ENCODE results near the gene TUBGCP5.
A peak's percentile ranks its signal among the peaks of the same experiment; 100 is the strongest.
"Not testable (repeated sequence)": the region's sequence is repeated elsewhere in the genome, so short reads cannot be mapped to it uniquely, and the experiment has no call there.

Gene TUBGCP5

DNA sequence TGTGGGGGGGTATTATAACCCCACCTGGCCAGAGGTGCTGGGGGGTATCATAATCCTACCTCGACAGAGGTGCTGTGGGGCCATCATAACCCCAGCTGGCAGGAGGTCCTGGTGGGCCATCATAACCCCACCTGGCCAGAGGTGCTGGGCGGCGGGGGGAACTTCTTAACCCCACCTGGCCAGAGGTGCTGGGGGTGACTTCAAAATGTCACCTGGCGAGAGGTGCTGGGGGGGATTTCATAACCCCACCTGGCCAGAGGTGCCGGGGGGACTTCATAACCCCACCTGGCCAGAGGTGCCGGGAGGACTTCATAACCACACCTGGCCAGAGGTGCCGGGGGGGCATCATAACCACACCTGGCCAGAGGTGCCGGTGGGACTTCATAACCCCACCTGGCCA is 2.4 kb upstream of the TUBGCP5 start:
- not testable (repeated sequence) for DNase-seq (ENCODE audit: low read depth in 2 of 2)

DNA sequence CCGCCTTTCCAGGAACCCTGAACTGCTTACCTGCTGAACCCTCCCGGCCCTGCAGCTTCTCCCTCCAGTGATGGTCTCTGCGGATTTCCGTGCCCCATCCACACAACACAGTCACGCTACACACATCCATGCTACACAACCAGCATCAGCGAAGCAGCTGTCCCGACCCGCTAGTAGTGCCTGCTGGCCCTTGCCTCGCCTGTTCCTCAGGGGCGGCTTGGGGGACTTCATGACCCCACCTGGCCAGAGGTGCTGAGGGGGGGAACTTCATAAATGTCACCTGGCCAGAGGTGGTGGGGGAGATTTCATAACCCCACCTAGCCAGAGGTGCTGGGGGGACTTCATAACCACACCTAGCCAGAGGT is 530 bp upstream of the TUBGCP5 start:
- DNase-seq (ENCODE audit: low read depth in 2 of 2), result no peak

- no peak for DNase-seq (ENCODE audit: low read depth in 2 of 2)
These were observed 635 bp downstream of the TUBGCP5 start for GRCh38 chr15:23038726-23039142.

GRCh38 chr15:23035964-23036566 is 3.3 kb downstream of the TUBGCP5 start:
- peak; percentile 24 to 36 for DNase-seq (ENCODE audit: low read depth in 2 of 2)

GRCh38 chr15:23033979-23034378 is 5.4 kb downstream of the TUBGCP5 start:
- DNase-seq (ENCODE audit: low read depth in 2 of 2), result no peak

DNA sequence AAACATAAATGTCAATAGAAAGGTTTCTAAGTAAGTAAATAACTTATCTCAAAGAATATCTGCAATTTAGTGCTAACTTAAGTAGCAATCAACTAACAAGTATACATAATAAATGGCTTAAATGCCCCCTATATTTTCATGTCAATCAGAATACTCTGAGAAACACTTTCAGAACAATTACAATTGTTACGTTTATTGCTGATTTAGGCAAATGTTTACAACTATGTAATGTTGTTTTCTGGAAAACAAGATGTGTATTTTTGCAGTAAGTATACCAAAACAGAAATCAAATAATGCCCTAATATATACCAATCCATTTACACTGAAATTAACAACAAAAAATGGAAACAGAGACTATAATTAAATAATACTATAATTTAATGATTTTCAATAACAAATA is 13.2 kb downstream of the TUBGCP5 start:
- DNase-seq (ENCODE audit: low read depth in 2 of 2), result no peak

- no peak for DNase-seq (ENCODE audit: low read depth in 2 of 2)
These were observed 17.2 kb downstream of the TUBGCP5 start for GRCh38 chr15:23022156-23022555.

GRCh38 chr15:23014394-23015000 is 24.9 kb downstream of the TUBGCP5 start:
- DNase-seq (ENCODE audit: low read depth in 2 of 2), result no peak

GRCh38 chr15:23013681-23014080 is 25.7 kb downstream of the TUBGCP5 start:
- no peak for DNase-seq (ENCODE audit: low read depth in 2 of 2)

GRCh38 chr15:23012616-23013015 is 26.8 kb downstream of the TUBGCP5 start:
- not testable (repeated sequence) for DNase-seq (ENCODE audit: low read depth in 2 of 2)

DNA sequence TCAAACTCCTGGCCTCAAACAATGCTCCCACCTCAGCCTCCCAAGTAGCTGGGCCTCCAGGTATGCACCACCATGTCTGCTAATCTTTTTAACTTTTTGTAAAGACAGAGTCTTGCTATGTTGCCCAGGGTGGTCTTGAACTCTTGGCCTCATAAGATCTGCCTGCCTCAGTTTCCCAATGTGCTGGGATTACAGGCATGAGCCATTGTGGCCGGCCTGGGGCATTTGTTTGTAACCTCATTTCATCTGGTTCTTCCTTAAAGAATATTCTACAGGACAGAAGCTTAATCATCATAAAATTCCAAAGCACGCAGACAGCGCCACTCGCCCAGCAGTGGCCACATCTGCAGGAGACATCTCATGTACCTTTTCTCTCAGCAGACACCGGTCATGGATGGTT is 35.6 kb downstream of the TUBGCP5 start:
- no peak for DNase-seq (ENCODE audit: low read depth in 2 of 2)

- no peak for DNase-seq (ENCODE audit: low read depth in 2 of 2)
These were observed 36.4 kb downstream of the TUBGCP5 start for GRCh38 chr15:23002920-23003319.

GRCh38 chr15:22995795-22996194 is 43.6 kb downstream of the TUBGCP5 start:
- DNase-seq (ENCODE audit: low read depth in 2 of 2), result no peak

DNA sequence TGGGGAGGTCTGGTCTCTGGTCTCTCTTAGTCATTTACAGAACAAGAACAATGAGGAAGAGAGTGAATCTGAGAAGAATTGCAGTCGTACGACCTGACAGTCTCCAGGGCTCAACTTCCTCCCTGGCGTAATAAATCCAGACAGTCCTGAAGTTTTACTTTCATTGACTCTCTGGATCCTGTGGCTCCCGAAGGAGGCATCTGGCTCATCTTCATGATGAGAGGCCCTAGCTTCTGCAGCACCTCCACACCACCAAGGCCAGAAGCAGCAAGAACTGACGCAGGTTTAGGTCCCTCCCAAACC is 47.4 kb downstream of the TUBGCP5 start:
- no peak for DNase-seq (ENCODE audit: low read depth in 2 of 2)

- no peak for DNase-seq (ENCODE audit: low read depth in 2 of 2)
These were observed 49.5 kb downstream of the TUBGCP5 start for GRCh38 chr15:22989576-22990477.

- no peak for DNase-seq (ENCODE audit: low read depth in 2 of 2)
These were observed 50.6 kb downstream of the TUBGCP5 start for GRCh38 chr15:22988811-22989210.

GRCh38 chr15:22981931-22982330 is 57.4 kb downstream of the TUBGCP5 start:
- not testable (repeated sequence) for DNase-seq (ENCODE audit: low read depth in 2 of 2)

- no peak for DNase-seq (ENCODE audit: low read depth in 2 of 2)
These were observed 58.1 kb downstream of the TUBGCP5 start for GRCh38 chr15:22981051-22981840.

GRCh38 chr15:22980189-22981050 is 58.9 kb downstream of the TUBGCP5 start, which contains the start of gene CYFIP1:
CYFIP1 (minus strand) TSS chr15:22980368; CDS start chr15:22947285, 33,083 bp downstream.
- peak in 1 of 2 donors; percentile 6 for DNase-seq (ENCODE audit: low read depth in 2 of 2)

DNA sequence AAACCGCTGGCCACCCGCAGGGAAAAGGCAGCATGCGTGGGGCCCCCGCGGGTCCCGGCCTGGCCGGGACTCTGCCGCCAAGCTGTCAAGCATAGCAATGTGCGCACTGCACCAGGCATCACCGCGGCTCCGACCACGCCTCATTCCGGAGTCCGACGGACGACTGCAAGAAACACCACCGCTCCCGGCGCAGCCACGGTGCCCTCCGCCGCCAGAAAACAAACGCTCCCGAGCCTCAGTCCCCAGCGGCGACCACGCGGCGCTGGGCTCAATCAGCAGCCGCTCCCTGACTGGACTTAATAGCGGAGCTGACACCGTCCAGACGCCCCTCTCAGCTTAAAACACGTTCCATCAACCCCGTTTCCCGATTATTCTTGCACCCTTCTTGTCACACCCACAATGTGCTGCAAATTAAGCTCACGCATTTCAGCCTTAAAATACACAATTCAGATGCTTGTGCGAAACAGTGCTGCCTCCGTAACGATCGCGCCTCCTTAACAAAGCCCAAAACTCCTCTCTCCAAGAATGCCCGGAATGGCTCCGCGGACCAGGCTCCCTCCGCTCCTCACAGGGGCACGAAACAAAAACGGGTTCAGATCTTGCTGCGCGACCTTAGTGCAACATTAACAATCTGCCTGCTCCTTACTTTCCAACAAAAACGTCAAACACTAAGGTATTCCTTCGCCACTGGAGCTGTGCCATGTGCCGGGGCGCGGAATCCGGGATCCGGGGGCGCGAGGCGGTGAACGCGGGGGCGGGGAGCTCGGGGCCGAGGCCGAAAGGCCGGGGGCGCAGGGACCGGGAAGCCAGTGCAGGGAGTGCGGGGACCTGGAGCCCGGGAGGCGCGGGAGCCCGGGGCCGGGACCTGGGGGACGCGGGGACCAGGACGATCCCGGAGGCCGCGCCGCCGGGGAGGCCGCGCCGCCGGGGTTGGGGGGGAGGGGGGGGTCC is 59.9 kb downstream of the TUBGCP5 start:
- peak in 1 of 2 donors; percentile 25 for DNase-seq (ENCODE audit: low read depth in 2 of 2)
